AG04449 (cell line): ENCODE results near the gene HTT.

Source experiments
- CTCF ChIA-PET: fragments of 350-600 bp; formaldehyde crosslinking; extraction: SDS; loops from one replicate; lab custom pipeline; 2021; ENCODE audit warnings: antibody characterized with exemption; lab: Yijun Ruan, JAX
- POLR2A ChIA-PET: fragments of 400-600, 350-600 bp; formaldehyde crosslinking; extraction: SDS; loops from one replicate; lab custom pipeline; 2020; ENCODE audit warnings: antibody characterized with exemption, inconsistent platforms; lab: Yijun Ruan, JAX
- DNase-seq: peaks from one replicate; pipeline ENCODE4 v3.0.0-alpha.2; 2010; ENCODE audit warnings: low read depth, low spot score
- H3K4me3 ChIP-seq: 2 replicates; pipeline ENCODE4 v1.5.1; 2011; ENCODE audit warnings: low read depth, mild to moderate bottlenecking, control low read depth, low read length
- CTCF ChIP-seq: IDR thresholded peaks from one replicate; pipeline ENCODE4 v1.5.1; 2011; ENCODE audit warnings: mild to moderate bottlenecking, moderate library complexity, low read length, control low read depth, inconsistent platforms; ENCODE audit not compliant: insufficient read depth; ENCODE audit errors: missing control alignments

Gene HTT

DNA sequence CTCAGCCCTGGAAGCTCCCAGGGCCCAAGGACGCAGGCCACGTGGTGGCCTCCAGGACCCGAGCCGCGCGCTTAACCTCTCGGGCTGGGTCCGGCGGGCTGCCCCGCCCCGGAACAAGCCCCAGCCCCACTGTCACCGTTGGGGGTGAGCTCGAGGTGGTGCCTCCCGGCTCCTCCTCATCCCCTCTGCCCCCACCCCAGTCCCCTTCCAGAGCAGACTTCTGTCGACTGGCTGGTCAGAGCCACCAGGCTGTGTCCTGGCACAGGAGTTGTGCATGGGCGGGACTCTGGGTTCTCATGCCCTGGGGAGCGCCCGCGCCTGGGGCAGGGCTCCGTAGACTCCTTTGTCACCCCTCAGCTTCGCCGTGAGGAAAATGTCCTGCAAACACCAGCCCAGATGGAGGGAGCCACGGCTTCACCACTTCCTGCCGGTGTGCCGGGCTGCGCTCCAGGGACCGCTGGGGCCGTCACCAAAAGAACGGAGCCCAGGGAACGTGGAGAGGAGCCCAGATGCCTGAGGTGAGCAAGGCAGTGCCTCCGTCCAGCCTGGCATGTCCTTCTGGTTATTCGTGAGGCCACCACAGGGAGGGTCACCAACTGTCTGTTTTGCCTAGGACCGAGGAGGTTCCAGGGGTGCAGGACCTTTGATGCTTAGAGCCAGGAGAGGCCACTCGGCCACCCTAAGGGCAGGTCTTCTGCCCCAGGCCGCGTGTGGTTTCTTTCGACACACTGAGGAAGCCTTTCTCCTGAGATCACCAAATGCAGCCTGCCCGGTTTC, 211.3 kb downstream of the HTT start:
- ChIA-PET CTCF (no interaction called here), POLR2A (no interaction called here)
- no peak for TF ChIP-seq CTCF
- no peak overlapping the region for H3K4me3 ChIP-seq
- DNase-seq: no peak

DNA sequence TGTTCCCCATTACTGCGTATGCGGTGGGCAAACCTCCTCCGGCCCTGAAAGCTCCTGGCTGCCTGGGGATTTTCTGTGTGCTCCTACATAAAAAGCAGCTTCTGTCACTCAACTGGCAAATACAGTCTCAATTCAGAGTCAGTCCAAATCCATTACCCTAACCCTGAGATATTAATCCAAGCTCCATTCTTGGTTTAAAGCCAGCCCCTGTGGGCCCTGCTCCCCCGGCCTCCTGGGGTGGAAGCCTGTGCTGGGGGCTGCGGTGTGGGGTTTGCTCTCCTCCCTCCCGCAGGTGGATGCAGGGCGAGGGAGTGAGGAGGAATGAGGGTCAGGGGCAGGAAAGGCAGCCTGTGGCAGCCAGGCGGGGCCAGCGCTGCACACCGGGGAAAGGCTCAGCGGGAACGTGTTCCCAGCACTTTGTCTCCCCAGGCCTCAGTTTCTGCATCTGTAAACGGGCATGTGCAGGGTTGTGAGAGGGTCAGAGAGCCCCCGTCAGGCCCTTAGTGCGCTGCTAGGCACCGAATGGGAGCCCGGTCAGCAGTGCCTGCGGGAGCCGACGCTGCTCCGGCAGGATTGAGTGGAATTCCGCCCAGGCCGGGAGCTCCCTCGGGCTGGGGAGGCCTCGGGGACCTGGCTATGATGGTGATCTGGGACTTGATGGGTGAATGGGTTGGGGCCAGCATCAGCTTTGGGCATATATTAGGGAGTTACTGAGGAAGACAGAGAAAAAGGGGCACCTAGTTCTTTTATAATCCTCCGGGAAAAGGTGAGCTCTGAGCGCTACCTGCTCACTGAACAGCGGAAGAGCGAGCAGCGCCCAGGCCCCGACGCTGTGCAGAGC, 212.1 kb downstream of the HTT start:
- TF ChIP-seq CTCF: no peak
- CTCF ChIA-PET: no interaction called here
- DNase-seq: no peak
- no peak overlapping the region for H3K4me3 ChIP-seq
- POLR2A ChIA-PET: no interaction called here

DNA sequence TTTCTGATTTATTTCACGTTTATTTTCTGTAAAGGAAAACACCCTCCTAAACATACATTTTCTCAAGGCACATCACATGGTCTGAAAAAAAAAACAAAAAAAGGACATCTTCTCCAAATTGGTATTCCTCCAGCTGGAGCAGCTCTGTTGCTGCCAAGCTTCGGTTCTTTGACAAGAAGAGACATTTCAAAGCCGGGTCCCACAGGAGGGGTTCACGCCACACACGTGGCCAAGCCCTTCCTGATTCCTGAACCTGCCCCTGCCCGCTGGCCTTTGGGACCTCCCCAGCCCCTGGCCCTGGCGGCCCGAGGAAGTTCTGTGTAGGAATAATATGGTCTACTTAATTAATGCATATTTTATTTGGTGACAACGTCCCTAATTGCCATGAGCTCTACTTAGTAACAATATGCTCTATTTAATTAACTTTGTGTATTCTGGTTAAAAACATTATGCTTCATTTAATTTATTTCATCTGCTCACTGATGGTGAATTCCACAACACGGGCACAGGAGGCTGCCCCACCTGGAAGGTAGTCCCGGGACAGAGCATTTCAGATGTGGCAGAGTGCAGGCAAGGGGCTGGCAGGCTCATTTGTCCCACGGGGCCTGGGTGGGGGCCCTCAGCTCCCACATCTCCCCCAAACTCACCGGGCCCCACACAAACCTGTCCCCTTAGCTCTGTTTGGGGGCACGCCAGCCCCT, 212.9 kb downstream of the HTT start:
- no peak for TF ChIP-seq CTCF
- ChIA-PET POLR2A (no interaction called here), CTCF (interaction anchor here (0.9 kb wide), 1 partner anchor 156 kb away, joined by 3 read pairs; no protein-coding TSS in a partner anchor)
- no peak overlapping the region for H3K4me3 ChIP-seq
- DNase-seq: no peak

DNA sequence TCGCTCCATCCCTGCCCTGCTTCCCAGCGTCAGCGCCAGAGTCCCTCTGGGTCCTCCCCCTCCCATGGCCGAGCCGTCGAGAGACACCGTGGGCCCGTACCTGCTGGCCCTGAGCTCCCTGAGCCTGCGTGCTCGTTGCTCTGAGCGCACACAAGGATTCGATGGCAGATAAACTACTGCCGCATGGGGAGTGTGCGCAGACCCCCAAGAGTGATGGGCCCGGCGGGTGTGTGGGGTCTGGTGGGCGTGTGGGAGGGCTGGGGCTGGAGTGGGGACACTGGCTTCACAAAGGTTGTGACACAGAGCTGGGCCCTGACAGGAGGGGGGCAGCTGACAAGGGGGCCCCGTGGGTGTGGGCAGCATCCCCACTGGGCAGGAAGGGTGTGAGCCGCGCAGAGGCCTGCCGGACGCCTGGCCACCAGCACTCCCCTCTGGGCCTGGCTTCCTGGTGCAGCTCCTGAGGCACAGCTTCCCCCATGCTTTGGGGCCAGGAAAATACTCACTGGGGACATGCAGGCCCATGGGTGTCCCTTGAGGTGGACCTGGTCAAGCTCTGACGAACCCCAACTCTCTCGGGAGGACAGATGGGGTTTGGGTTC, 213.6 kb downstream of the HTT start:
- no peak for DNase-seq
- POLR2A ChIA-PET: no interaction called here
- H3K4me3 ChIP-seq: no peak overlapping the region
- TF ChIP-seq CTCF: no peak
- CTCF ChIA-PET: interaction anchor here (0.9 kb wide), 1 partner anchor 155 kb away, joined by 3 read pairs; no protein-coding TSS in a partner anchor

DNA sequence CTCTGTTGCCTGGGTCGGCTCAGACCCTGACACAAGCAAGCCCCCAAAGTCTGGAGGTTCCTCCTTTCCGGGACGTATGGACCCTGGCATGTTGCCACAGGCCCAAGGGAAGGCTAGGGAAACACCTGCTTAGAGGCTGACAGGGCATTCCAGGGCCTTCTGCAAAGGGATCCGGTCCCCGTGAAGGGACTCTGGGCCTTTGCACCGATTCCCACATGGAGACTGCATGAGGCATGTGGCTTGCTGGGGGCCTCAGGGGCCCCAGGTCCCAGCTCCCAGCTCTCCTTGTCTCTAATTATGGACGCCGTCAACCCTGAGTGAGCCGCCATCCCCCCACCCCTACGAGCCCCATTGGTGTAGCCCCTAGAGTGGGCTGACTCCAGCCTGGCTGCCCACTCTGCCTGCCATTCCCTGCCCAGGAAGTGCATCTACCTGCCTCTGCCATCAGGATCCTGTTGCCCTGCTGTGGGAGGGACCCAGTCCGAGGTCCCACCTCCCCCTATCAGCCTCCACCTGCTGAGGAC, 214.2 kb downstream of the HTT start:
- ChIA-PET POLR2A (no interaction called here), CTCF (no interaction called here)
- DNase-seq: no peak
- no peak for TF ChIP-seq CTCF
- no peak overlapping the region for H3K4me3 ChIP-seq
